ENCODE results near the gene PDE8A.

The PDE8A gene

DNA sequence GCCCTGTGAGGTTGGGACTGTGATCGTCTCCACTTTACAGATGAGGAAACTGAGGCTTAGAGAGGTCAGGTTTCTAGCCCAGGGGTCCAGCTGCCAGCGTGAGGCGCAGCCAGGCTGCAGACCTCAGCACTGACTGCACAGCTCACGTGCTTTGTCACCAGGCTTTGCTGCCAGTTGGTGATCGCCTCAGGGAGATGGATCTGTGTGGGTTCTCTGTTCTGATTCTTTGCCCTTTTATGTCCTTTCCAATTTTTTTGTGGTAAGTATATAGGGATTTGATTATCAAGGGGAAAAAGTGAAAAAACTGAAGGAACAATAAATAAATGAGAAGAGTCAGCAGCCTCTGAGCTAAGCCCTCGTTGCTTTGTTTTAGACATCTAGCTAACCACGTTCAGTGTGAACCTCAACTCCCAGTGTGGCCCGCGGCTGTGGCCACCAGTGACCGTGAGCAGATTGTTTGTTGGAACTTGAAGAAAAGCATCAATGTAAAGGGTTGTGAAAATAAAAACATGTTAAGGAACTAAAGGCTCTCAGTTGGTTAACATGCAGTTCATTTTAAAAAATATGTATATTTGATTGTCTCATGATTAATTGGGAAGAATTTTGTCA is 117.6 kb downstream of the PDE8A start:
- H3K27me3 ChIP-seq (replicated peaks; ENCODE audit: control insufficient read depth, insufficient read depth, low read length), result no peaks in the 10 kb centered on the region
- H3K4me3 ChIP-seq (replicated peaks; ENCODE audit: low read depth, low read length), result no peak overlapping the region
- TF ChIP-seq, protein P1, sequence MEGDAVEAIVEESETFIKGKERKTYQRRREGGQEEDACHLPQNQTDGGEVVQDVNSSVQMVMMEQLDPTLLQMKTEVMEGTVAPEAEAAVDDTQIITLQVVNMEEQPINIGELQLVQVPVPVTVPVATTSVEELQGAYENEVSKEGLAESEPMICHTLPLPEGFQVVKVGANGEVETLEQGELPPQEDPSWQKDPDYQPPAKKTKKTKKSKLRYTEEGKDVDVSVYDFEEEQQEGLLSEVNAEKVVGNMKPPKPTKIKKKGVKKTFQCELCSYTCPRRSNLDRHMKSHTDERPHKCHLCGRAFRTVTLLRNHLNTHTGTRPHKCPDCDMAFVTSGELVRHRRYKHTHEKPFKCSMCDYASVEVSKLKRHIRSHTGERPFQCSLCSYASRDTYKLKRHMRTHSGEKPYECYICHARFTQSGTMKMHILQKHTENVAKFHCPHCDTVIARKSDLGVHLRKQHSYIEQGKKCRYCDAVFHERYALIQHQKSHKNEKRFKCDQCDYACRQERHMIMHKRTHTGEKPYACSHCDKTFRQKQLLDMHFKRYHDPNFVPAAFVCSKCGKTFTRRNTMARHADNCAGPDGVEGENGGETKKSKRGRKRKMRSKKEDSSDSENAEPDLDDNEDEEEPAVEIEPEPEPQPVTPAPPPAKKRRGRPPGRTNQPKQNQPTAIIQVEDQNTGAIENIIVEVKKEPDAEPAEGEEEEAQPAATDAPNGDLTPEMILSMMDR (IDR thresholded peaks at IDR 0.05; ENCODE audit: insufficient read depth, low read length, poor library complexity, severe bottlenecking), result no peak
- H3K36me3 ChIP-seq (ENCODE audit: control insufficient read depth, insufficient read depth, low read length), result no peaks in the 10 kb centered on the region
- DNase-seq (ENCODE audit: extremely low read depth, insufficient read length), result no peak

DNA sequence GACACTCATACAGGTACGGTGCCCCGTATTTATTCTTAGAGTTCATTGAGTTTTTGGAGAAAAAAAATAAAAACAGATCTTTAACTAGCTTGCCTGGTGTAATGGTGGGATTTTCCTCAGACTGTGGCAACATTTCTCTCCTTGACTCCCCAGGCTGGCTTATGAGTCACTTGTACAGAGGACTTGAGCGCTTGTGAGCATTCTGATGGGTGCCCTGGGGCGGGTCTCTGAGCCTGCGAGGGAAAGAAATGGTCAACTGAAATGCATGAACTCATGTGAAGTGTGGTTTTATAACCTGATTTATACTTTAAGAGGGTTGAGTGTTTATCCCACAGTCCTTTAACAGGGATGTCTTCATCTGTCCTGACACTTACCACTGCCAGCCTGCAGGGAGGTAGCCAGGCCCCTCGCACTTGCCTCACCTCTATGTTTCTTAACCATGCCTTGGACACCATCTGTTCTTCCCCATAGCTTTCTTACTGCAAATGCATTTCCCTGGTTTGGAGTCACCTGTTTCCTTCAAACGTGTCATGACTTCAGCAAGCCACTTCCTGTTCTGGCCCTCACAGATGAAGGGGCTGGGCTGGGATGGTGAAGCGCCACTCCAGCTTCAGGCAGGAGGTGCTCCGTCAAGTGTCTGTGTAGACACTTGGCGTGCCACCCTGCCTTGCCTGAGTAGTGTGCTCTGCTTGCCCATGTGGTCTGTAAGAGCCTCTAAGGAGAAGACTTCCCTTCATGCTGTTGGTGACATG is 118.7 kb downstream of the PDE8A start:
- no peaks in the 10 kb centered on the region for H3K27me3 ChIP-seq (replicated peaks; ENCODE audit: control insufficient read depth, insufficient read depth, low read length)
- TF ChIP-seq, protein P1 (IDR thresholded peaks at IDR 0.05; ENCODE audit: insufficient read depth, low read length, poor library complexity, severe bottlenecking), result no peak
- H3K4me3 ChIP-seq (replicated peaks; ENCODE audit: low read depth, low read length), result no peak overlapping the region
- no peak for DNase-seq (ENCODE audit: extremely low read depth, insufficient read length)
- H3K36me3 ChIP-seq (ENCODE audit: control insufficient read depth, insufficient read depth, low read length), result no peaks in the 10 kb centered on the region

DNA sequence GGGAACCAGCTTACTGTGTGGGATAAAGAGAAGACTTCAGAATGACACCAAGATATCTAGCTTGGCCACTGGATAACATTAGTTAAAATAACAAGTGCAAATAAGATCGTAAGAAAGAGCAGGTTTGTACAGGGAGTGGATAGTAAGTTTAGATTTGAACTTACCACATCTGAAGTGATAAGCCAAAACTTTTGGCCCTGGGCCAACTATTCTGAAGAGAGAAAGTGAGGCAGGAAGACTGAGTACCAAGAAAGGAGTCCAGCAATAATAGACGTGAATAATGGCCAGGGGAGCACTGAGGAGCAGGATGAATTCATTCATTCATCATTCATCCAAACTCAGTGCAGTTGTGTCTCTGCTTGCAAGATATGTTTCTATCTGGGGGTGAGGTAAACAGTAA is 122.9 kb downstream of the PDE8A start:
- DNase-seq (ENCODE audit: extremely low read depth, insufficient read length), result no peak
- Histone ChIP-seq H3K27me3 (replicated peaks; ENCODE audit: control insufficient read depth, insufficient read depth, low read length) (no peaks in the 10 kb centered on the region), H3K4me3 (replicated peaks; ENCODE audit: low read depth, low read length) (no peak overlapping the region), H3K36me3 (ENCODE audit: control insufficient read depth, insufficient read depth, low read length) (no peaks in the 10 kb centered on the region)
- TF ChIP-seq, protein P1 (IDR thresholded peaks at IDR 0.05; ENCODE audit: insufficient read depth, low read length, poor library complexity, severe bottlenecking), result no peak

DNA sequence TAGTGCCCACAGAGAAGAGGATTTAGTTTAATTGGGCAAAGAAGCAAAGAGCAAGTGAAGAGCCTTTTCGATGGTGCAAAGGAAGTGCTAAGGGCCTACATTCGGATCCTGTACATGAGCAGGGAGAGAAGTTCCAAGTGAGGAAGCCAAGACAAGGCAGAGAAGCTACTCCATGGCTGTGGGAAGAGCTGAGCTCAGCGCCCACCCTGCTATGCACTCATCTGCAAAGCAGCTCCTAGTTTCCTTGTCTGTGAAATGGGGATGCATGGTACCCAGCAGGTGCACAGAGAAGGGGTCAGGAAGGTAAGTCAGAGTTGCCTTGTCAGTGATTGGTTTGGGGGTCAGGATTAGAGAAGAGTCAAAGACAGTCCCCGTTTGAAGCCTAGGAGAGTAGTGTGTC is 126.5 kb downstream of the PDE8A start:
- TF ChIP-seq, protein P1 (IDR thresholded peaks at IDR 0.05; ENCODE audit: insufficient read depth, low read length, poor library complexity, severe bottlenecking), result no peak
- no peaks in the 10 kb centered on the region for H3K27me3 ChIP-seq (replicated peaks; ENCODE audit: control insufficient read depth, insufficient read depth, low read length)
- no peaks in the 10 kb centered on the region for H3K36me3 ChIP-seq (ENCODE audit: control insufficient read depth, insufficient read depth, low read length)
- no peak for DNase-seq (ENCODE audit: extremely low read depth, insufficient read length)
- no peak overlapping the region for H3K4me3 ChIP-seq (replicated peaks; ENCODE audit: low read depth, low read length)

DNA sequence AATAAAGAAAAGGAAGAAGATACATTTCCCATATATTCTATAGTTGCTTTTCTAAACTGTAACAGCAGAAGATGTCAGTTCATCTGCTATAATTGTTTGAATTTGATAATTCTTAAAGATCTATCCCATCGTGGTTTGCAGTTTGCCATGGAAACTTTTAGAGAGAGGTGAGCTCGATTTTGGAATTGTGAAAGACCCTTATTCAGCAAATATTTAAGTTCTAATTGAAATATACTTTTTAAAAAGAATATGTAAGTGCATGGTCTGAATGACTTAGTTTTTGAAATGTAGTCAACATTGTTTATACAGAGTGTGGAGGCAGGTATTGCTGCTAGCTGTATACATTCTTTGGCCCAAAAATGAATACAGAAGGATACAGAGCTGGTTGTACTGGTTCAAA is 127.7 kb downstream of the PDE8A start:
- Histone ChIP-seq H3K27me3 (replicated peaks; ENCODE audit: control insufficient read depth, insufficient read depth, low read length) (no peaks in the 10 kb centered on the region), H3K4me3 (replicated peaks; ENCODE audit: low read depth, low read length) (no peak overlapping the region), H3K36me3 (ENCODE audit: control insufficient read depth, insufficient read depth, low read length) (no peaks in the 10 kb centered on the region)
- TF ChIP-seq, protein P1 (IDR thresholded peaks at IDR 0.05; ENCODE audit: insufficient read depth, low read length, poor library complexity, severe bottlenecking), result no peak
- DNase-seq (ENCODE audit: extremely low read depth, insufficient read length), result no peak
